H1 (cell line): ENCODE results near the gene SIK3. TPM values are rescaled to one million over a fixed set of nuclear protein-coding genes. Genes with fewer than 3 reads are reported as not detected.

Source experiments
- KDM5A ChIP-seq: fragments of 200-600 bp; IDR thresholded peaks from 2 replicates; pipeline ENCODE4 v1.7.1; 2012; ENCODE audit warnings: mild to moderate bottlenecking, low read length, inconsistent platforms, mixed read lengths
- polyA plus RNA-seq, 7 experiments: library from polyadenylated mRNA; depleted of rRNA in 3 of 7; stranded (reverse) in 5 of 7; unstranded in 2 of 7; fragments of >200 nt in 5 of 7; fragments of 200-250 nt in 2 of 7; gene quantifications; 1 replicate in 5 of 7; 2 replicates in 1 of 7; 4 replicates in 1 of 7; pipeline versions ENCODE4 v1.2.1 to v1.2.3, GENCODE V29; 2011 to 2013; ENCODE audit warnings: missing spikeins in 2 of 7, mixed read lengths in 2 of 7
- total RNA-seq: library from RNA; stranded (reverse); fragmentation: NEBNext Ultra II Directional; extraction: Animal tissue kit (Norgen Biotek cat#: 25700); gene quantifications from 2 replicates; pipeline ENCODE4 v1.2.1, GENCODE V29; 2021

The SIK3 gene
- total and polyA plus RNA-seq, 2 of the 8 experiments (the other 6 are each of a cell fraction or from before 2014, with no cell fraction given), result 19.9 to 32.1 TPM

DNA sequence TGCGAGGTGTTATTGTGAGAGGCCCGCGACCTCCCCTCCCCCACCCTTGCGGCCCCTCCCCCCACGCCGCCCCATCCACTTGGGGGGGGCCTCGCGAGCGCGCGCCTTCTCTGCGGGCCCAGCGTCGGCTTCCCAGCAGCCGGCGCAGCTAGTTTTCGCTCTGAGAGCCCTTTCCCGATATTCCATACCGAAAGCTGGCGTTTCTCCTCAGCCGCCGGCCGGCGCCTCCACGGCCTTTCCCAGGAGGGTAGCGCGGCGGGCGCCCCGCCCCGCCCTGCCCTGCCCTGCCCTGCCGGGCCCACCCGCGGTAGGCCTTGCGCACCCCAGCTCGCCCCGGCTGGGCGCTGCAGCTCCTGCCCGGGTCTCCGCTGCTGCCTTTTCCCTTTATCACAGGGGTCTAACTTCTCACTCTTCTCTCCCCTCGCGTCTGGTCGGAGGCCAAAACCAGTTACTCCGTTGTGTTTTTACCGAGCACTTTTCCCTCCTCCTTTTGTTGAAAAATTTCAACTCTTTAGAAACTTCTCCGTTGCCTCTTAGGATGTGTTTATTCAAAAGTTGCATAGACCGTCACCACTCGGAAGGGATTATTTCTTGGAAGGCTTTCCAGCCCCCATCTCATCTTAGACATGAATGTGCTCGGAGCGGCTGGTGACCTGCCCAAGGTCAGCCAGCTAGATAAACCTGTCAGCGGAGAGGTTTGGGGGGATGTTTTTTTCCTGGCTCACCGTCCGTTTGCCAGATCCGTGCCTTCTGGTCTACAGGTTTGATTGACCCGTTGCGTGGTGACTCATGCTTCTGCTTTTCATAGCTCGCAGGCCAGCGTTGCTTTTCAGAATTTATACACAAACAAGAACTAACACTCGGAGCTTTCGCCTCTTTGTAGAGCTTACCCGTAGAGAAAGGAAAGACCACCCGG lies 46.5 kb upstream of the SIK3 start (continued):
- TF ChIP-seq KDM5A, result no peak
- TF ChIP-seq, all 59 proteins: peak for 7
